Common myeloid progenitor, CD34-positive (primary cell): ENCODE data around the gene SMARCD1.

Source experiments
- CTCF ChIA-PET: fragments of 350-600 bp; sonication (Branson Sonifier 250); formaldehyde crosslinking; loops from one replicate; lab custom pipeline; 2021; ENCODE audit warnings: antibody characterized with exemption; lab: Charles Lee
- POLR2A ChIA-PET: fragments of 350-600 bp; sonication (Branson Sonifier 250); formaldehyde crosslinking; loops from one replicate; lab custom pipeline; 2021; ENCODE audit warnings: antibody characterized with exemption; lab: Charles Lee
- DNase-seq, 3 donors: peaks; one replicate each; pipeline versions ENCODE4 v3.0.0 to v3.0.0-alpha.2; 2013
- H3K27ac ChIP-seq, 2 experiments: 1 replicate in 1 of 2; 2 replicates in 1 of 2; pipeline ENCODE4 v1.7.0; 2013; ENCODE audit warnings: inconsistent platforms in 2 of 2, low read length in 2 of 2, mild to moderate bottlenecking in 2 of 2, low read depth in 1 of 2, moderate library complexity in 1 of 2; ENCODE audit not compliant: severe bottlenecking in 2 of 2, insufficient read depth in 1 of 2, poor library complexity in 1 of 2
- H3K27me3 ChIP-seq, 5 experiments: replicated peaks in 2 of 5; 1 replicate in 3 of 5; 2 replicates in 2 of 5; pipeline versions ENCODE4 v1.6.1 to v1.7.0; 2013; ENCODE audit warnings: low read length in 4 of 5, mild to moderate bottlenecking in 2 of 5, moderate library complexity in 2 of 5, inconsistent platforms in 1 of 5; ENCODE audit not compliant: insufficient read depth in 5 of 5, control insufficient read depth in 4 of 5
- H3K36me3 ChIP-seq, 4 experiments: 1 replicate in 2 of 4; 2 replicates in 2 of 4; pipeline versions ENCODE4 v1.6.1 to v1.7.0; 2013; ENCODE audit warnings: low read length in 3 of 4, control low read depth in 1 of 4, mild to moderate bottlenecking in 1 of 4; ENCODE audit not compliant: control insufficient read depth in 4 of 4, insufficient read depth in 4 of 4
- H3K4me1 ChIP-seq, 4 experiments: 1 replicate in 3 of 4; 2 replicates in 1 of 4; pipeline versions ENCODE4 v1.6.1 to v1.7.1; 2013; ENCODE audit warnings: low read length in 3 of 4, mild to moderate bottlenecking in 3 of 4, control low read depth in 1 of 4, inconsistent platforms in 1 of 4, moderate library complexity in 1 of 4; ENCODE audit not compliant: control insufficient read depth in 4 of 4, insufficient read depth in 4 of 4; ENCODE audit errors: control extremely low read depth in 1 of 4
- H3K4me3 ChIP-seq, 7 experiments: 1 replicate in 4 of 7; 2 replicates in 3 of 7; pipeline versions ENCODE4 v1.5.1 to v1.7.0; 2013; ENCODE audit warnings: mild to moderate bottlenecking in 7 of 7, low read length in 6 of 7, moderate library complexity in 6 of 7, inconsistent platforms in 2 of 7, low read depth in 2 of 7, control low read depth in 1 of 7; ENCODE audit not compliant: insufficient read depth in 4 of 7, control insufficient read depth in 1 of 7; ENCODE audit errors: extremely low read depth in 1 of 7
- H3K9me3 ChIP-seq, 5 experiments: 1 replicate in 4 of 5; 2 replicates in 1 of 5; pipeline versions ENCODE4 v1.6.1 to v1.7.1; 2013; ENCODE audit warnings: low read length in 4 of 5, mild to moderate bottlenecking in 2 of 5, inconsistent platforms in 1 of 5, low read depth in 1 of 5, moderate library complexity in 1 of 5; ENCODE audit not compliant: control insufficient read depth in 4 of 5, insufficient read depth in 2 of 5; ENCODE audit errors: control extremely low read depth in 1 of 5
- WGBS: methylation state at CpG from one replicate; pipeline ENCODE4 v1.1.5; 2013; ENCODE audit not compliant: insufficient coverage; 5-methylcytosine and 5-hydroxymethylcytosine counted together

The SMARCD1 gene

DNA sequence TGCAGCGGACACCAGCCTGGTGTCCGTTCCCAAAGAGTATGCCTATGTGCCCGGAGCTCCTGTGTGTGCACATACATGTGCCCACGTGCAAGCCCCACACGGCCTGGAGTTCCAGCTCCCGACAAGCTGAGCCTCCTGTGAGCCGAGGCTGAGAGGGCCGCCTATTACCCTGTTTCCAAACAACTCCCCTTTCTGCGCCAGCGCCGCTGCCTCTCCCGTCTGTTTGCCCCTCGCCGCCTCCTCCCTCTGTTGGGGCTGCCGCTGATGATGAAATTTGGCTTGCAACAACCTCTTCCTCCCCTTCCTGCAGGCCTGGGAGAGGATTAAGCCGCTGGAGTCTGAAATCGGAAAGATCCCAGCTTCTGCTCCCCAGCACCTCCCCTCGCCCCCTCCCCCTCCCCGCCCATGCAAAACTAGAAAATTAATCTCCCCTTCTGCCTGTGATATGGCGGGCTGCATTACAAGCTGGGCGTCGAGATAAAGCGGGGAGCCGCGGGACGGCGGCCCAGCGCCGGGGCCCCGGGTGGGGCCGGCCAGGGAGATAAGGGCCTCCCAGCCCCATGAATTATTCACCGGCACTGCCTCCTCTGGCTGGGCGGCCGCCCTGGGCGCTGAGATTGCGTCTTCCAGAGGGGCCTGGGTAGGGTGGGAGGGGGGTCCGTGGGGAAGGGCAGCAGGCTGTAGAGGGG lies 34.6 kb upstream of the SMARCD1 start:
- WGBS: 4% methylated on average over 26 of the region's 37 CpGs
- peaks cover 0 to 24% (median 0%) of the 10 kb centered on the region in 5 experiments for H3K27me3 ChIP-seq
- ChIA-PET CTCF (interaction anchor here (0.9 to 3.7 kb wide), 5 partner anchors 8 to 93 kb away, joined by 3 to 44 read pairs (median 3); no protein-coding TSS in a partner anchor), POLR2A (interaction anchor here (0.6 to 1.2 kb wide), 3 partner anchors 20 to 83 kb away, joined by 3 to 4 read pairs (median 4); no protein-coding TSS in a partner anchor)
- no peaks in the 10 kb centered on the region for H3K36me3 ChIP-seq
- H3K4me3 ChIP-seq: peak overlapping the region in 4 of 7 experiments; percentile 44 to 74 (median 62)
- peaks cover 2 to 29% (median 26%) of the 10 kb centered on the region in 4 experiments for H3K4me1 ChIP-seq
- peak overlapping the region in 1 of 2 experiments; percentile 34 for H3K27ac ChIP-seq
- H3K9me3 ChIP-seq: no peaks in the 10 kb centered on the region
- DNase-seq: peak; percentile 89 to 96 (median 93)

DNA sequence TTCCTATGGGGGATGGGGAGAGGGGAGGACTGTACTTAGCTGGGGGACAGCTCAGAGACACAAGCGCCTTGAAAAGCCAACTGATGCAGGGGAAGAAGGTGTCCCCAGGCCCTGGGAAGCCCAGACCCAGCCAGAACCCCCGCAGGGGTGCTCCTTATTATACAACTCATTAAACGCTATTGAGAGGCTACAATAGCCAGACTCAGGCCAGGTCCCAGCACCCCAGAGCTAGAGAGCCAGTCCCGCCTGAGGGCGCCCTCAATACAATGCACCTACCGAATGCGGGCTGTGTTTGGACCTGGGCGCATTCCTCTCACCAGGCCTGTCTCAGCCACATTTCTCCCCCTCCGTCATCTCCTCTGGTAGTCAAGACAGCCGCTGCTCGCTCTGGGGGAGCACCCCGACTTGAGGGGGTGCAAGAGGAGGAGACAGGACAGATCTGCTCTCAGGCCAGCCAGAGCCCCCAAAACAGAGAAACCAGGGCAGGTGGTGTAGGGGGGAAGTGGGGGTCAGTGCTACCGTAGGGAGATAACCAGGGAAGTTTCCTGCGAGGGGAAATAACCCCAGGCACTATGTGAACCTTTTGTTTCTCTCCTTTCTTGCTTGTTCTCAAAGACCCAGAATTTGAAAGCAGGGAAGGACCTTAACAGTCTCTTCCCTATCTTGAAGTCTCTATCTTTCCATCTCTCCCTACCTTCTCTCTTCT lies 33.9 kb upstream of the SMARCD1 start:
- POLR2A ChIA-PET: no interaction called here
- Histone ChIP-seq H3K4me3 (peak overlapping the region in 2 of 7 experiments; percentile 25 to 45), H3K36me3 (no peaks in the 10 kb centered on the region), H3K9me3 (no peaks in the 10 kb centered on the region), H3K27ac (no peak overlapping the region), H3K27me3 (peaks cover 1 to 26% (median 3%) of the 10 kb centered on the region in 5 experiments), H3K4me1 (peaks cover 2 to 36% (median 31%) of the 10 kb centered on the region in 4 experiments)
- 37% methylated on average over 6 of the region's 14 CpGs for WGBS
- CTCF ChIA-PET: interaction anchor here (1.8 to 5.7 kb wide), 3 partner anchors 13 to 85 kb away, joined by 13 to 72 read pairs (median 44); no protein-coding TSS in a partner anchor
- DNase-seq: peak in 1 of 3 donors; percentile 43

DNA sequence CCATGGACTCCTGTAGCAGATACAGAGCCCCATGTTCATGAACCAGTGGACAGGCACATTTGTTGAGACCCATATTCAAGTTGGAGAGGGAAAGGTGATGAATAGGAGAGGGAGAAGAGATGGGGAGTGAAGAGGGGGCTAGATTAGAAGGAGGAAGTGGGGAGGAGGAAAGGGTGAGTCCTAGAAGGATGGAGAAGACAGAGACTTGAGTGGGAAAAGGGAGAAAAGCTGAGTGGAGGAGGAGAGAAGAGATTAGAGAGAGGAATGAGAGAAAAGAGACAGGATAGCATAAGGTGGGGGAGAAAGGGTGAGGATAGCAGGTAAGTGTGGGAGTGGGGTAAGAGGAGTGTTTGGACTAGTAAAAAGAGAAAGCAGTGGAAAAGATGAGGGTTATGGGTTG lies 32.6 kb upstream of the SMARCD1 start:
- Histone ChIP-seq H3K27ac (no peak overlapping the region), H3K36me3 (no peaks in the 10 kb centered on the region), H3K4me1 (peaks cover 2 to 43% (median 41%) of the 10 kb centered on the region in 4 experiments), H3K4me3 (no peak overlapping the region), H3K27me3 (peaks cover 2 to 31% (median 14%) of the 10 kb centered on the region in 5 experiments), H3K9me3 (no peaks in the 10 kb centered on the region)
- ChIA-PET POLR2A (no interaction called here), CTCF (interaction anchor here (0.6 to 5.7 kb wide), 4 partner anchors 11 to 1048 kb away, joined by 3 to 163 read pairs (median 38); no protein-coding TSS in a partner anchor)
- DNase-seq: no peak

DNA sequence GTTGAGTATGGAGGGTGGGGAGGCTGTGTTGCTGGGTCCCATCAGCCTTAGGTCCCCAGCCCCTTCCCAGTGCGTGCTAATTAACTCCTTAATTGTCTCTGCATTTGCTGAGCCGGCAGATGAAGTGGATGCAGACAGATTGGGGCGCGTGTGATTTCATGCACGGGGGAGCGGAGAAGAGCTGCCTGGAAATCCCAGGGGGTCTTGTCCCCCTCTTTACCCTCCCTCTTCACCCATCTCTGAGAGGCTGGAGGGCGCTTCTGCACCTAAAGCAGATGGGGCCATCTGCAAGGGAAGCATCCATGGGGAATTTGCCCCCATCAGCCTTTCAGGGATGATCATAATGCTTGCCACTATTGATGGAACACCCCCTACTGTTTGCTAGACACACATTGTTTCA lies 32.2 kb upstream of the SMARCD1 start:
- Histone ChIP-seq H3K27ac (no peak overlapping the region), H3K4me3 (no peak overlapping the region), H3K27me3 (peaks cover 2 to 29% (median 15%) of the 10 kb centered on the region in 5 experiments), H3K9me3 (no peaks in the 10 kb centered on the region), H3K4me1 (peaks cover 2 to 46% (median 43%) of the 10 kb centered on the region in 4 experiments), H3K36me3 (no peaks in the 10 kb centered on the region)
- CTCF ChIA-PET: interaction anchor here (0.6 to 5.7 kb wide), 4 partner anchors 11 to 1048 kb away, joined by 3 to 163 read pairs (median 38); no protein-coding TSS in a partner anchor
- POLR2A ChIA-PET: no interaction called here
- no peak for DNase-seq
- WGBS: 100% methylated on average over 5 of the region's 7 CpGs

DNA sequence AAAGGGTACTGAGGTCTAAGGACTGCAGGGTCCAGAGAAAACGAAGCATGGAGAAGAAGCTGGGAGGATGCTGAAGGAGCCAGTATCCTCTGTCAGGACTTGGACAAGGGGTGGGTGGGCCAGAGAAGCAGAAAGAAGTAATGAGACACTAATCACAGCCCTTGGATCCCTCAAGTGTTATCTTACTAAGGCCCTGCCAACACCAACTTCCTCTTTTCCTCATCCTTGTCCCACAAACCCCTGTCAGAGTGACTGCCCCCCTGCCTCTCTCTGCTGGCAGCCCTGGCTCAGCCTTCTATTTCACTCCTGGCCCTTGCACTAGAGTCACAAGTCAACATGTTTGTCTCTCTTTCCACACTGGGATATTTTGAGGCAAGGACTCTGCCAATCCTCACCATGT lies 31.6 kb upstream of the SMARCD1 start:
- ChIA-PET CTCF (interaction anchor here (0.7 to 5.7 kb wide), 4 partner anchors 12 to 1049 kb away, joined by 3 to 163 read pairs (median 48); no protein-coding TSS in a partner anchor), POLR2A (no interaction called here)
- Histone ChIP-seq H3K4me1 (peaks cover 2 to 49% (median 45%) of the 10 kb centered on the region in 4 experiments), H3K9me3 (no peaks in the 10 kb centered on the region), H3K36me3 (no peaks in the 10 kb centered on the region), H3K4me3 (no peak overlapping the region), H3K27me3 (peaks cover 2 to 29% (median 21%) of the 10 kb centered on the region in 5 experiments), H3K27ac (no peak overlapping the region)
- peak; percentile 55 to 75 (median 74) for DNase-seq
- WGBS: 11% methylated on average over 1 of the region's 1 CpG

DNA sequence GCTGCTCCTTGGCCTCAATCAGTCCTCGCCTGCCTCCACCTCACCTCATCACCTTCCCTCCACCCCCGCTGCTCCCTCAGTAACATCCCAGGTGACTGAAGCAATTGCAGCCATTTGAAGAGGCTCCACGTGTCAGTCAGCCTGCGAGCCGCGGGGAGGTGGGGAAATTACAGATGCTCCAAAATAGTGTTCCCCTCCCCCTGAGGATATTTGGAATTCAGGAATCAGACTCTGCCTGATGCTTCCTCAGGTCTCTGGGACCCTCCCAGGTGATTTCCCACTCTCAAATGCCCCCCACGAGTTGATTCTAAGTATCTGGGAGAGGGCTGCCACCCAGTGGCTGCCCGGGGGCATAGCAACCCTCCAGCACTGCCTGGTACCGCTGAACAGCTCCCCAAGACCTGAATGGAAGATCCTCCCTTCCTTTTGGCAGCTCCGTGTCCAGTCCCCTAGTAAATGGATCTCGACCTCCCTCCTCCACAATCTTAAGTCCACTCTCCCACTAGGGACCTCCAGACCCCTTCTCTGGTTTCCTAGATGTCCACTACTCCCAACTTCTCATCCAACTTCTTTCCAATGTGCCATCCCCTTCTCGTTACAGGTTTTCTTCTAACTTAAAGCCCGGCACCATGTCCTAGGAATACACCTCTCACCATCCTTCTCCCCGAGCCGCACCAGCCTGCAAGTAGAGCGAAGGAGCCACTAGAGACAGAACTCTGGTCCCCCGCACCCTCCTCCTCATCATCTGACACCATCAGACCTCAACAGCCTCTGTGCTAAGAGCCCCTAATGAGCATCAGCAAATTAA lies 29.1 kb upstream of the SMARCD1 start:
- Histone ChIP-seq H3K27me3 (peaks cover 0 to 28% (median 25%) of the 10 kb centered on the region in 5 experiments), H3K27ac (no peak overlapping the region), H3K36me3 (no peaks in the 10 kb centered on the region), H3K4me3 (peak overlapping the region in 1 of 7 experiments; percentile 55), H3K9me3 (no peaks in the 10 kb centered on the region), H3K4me1 (peaks cover 2 to 52% (median 45%) of the 10 kb centered on the region in 4 experiments)
- ChIA-PET CTCF (interaction anchor here (0.6 to 5.7 kb wide), 27 partner anchors 9 to 191 kb away, joined by 3 to 163 read pairs (median 4); partner anchors contain the start of genes AQP2, AQP5 and SMARCD1), POLR2A (interaction anchor here (0.6 to 0.7 kb wide), 2 partner anchors 100 to 242 kb away, joined by 3 read pairs; no protein-coding TSS in a partner anchor)
- DNase-seq: peak; percentile 53 to 75 (median 67)
- WGBS: 7% methylated on average over 9 of the region's 17 CpGs
